HG03095 (cell line): ENCODE data around the gene NHERF1.

Experiments
- ATAC-seq: cut with Tn5 transposase; IDR thresholded peaks from one replicate; pipeline ENCODE4 v1.9.1; 2021; ENCODE audit warnings: moderate library complexity; ENCODE audit not compliant: unreplicated experiment

The NHERF1 gene

GRCh38 chr17:74748529-74749278 lies at the start of gene NHERF1:
TSS of gene NHERF1 (plus strand) at chr17:74748628. CDS start at chr17:74748847, 219 bp downstream.
- peak; percentile 82 for ATAC-seq

- no peak for ATAC-seq
These were observed 49.2 kb upstream of the NHERF1 start for GRCh38 chr17:74699236-74699635.

GRCh38 chr17:74702116-74702871 lies 46.1 kb upstream of the NHERF1 start:
- ATAC-seq: no peak

GRCh38 chr17:74703311-74703710 lies 45.1 kb upstream of the NHERF1 start:
- ATAC-seq: no peak

GRCh38 chr17:74704544-74704943 lies 43.9 kb upstream of the NHERF1 start:
- ATAC-seq: no peak

- ATAC-seq: no peak
These were observed 37.2 kb upstream of the NHERF1 start for GRCh38 chr17:74711058-74711824.

GRCh38 chr17:74712301-74712700 lies 36.1 kb upstream of the NHERF1 start:
- no peak for ATAC-seq

GRCh38 chr17:74712756-74713155 lies 35.7 kb upstream of the NHERF1 start, which contains the start of gene CD300LF:
TSS of gene CD300LF (minus strand) at chr17:74712923. CDS start at chr17:74712866, 57 bp downstream.
- no peak for ATAC-seq

- no peak for ATAC-seq
These were observed 35.2 kb upstream of the NHERF1 start for GRCh38 chr17:74713171-74713755.

- no peak for ATAC-seq
These were observed 33.3 kb upstream of the NHERF1 start for GRCh38 chr17:74715144-74715543.

- ATAC-seq: no peak
These were observed 27.9 kb upstream of the NHERF1 start for GRCh38 chr17:74720506-74720905.

GRCh38 chr17:74722782-74723181 lies 25.6 kb upstream of the NHERF1 start:
- ATAC-seq: no peak

- no peak for ATAC-seq
These were observed 24.5 kb upstream of the NHERF1 start for GRCh38 chr17:74723891-74724290.

GRCh38 chr17:74725111-74725510 lies 23.3 kb upstream of the NHERF1 start:
- no peak for ATAC-seq

GRCh38 chr17:74728033-74728701 lies 20.3 kb upstream of the NHERF1 start:
- ATAC-seq: no peak

- ATAC-seq: no peak
These were observed 19.7 kb upstream of the NHERF1 start for GRCh38 chr17:74728702-74729075.

- no peak for ATAC-seq
These were observed 19.1 kb upstream of the NHERF1 start for GRCh38 chr17:74729368-74729767.

GRCh38 chr17:74729866-74730265 lies 18.6 kb upstream of the NHERF1 start:
- ATAC-seq: no peak

GRCh38 chr17:74730491-74731346 lies 17.7 kb upstream of the NHERF1 start:
- no peak for ATAC-seq

GRCh38 chr17:74731347-74731605 lies 17.2 kb upstream of the NHERF1 start:
- ATAC-seq: no peak
